ENCODE measurements around the gene HIVEP3. TPM values are rescaled to one million over a fixed set of nuclear protein-coding genes. Genes with fewer than 3 reads are reported as not detected.
A peak's percentile ranks its signal among the peaks of the same experiment; 100 is the strongest.

The HIVEP3 gene
- total RNA-seq, 4 donors from 2014 or later = 5.3 to 17.3 (median 9.1) TPM

DNA sequence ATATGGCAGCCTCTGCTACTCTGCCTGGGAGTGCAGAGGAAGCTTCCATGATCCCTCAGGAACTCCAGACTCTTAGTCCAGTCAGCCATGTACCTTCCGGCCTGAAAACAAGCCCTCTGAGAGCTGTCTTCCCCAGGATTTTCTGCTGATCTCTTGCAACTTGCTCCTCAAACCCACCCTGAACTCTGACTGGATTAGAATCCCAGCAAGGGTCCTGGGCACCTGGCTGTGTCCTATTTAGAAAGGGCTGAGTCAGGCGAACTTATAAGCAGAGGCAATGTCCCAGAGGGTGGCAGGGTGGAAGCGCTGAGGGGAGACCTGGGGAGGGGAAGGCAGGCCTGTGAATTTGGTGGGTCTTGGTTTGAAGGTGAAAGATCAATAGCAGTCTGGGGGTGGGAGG, 249.8 kb downstream of the HIVEP3 start:
- intact Hi-C loops (cut with DNase I; ENCODE audit: low total_unique reads) = no loop called here
- no peak overlapping the region for H3K4me3 ChIP-seq (ENCODE audit: low read depth, poor library complexity, severe bottlenecking)
- no peak for TF ChIP-seq POLR2A (IDR thresholded peaks at IDR 0.05)
- TF ChIP-seq, protein P1, sequence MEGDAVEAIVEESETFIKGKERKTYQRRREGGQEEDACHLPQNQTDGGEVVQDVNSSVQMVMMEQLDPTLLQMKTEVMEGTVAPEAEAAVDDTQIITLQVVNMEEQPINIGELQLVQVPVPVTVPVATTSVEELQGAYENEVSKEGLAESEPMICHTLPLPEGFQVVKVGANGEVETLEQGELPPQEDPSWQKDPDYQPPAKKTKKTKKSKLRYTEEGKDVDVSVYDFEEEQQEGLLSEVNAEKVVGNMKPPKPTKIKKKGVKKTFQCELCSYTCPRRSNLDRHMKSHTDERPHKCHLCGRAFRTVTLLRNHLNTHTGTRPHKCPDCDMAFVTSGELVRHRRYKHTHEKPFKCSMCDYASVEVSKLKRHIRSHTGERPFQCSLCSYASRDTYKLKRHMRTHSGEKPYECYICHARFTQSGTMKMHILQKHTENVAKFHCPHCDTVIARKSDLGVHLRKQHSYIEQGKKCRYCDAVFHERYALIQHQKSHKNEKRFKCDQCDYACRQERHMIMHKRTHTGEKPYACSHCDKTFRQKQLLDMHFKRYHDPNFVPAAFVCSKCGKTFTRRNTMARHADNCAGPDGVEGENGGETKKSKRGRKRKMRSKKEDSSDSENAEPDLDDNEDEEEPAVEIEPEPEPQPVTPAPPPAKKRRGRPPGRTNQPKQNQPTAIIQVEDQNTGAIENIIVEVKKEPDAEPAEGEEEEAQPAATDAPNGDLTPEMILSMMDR (IDR thresholded peaks at IDR 0.05) = no peak
- WGBS, 2 donors = 95 to 96% methylated on average over 3 of the region's 3 CpGs
- no peak for DNase-seq (ENCODE audit: low spot score in 2 of 2)

DNA sequence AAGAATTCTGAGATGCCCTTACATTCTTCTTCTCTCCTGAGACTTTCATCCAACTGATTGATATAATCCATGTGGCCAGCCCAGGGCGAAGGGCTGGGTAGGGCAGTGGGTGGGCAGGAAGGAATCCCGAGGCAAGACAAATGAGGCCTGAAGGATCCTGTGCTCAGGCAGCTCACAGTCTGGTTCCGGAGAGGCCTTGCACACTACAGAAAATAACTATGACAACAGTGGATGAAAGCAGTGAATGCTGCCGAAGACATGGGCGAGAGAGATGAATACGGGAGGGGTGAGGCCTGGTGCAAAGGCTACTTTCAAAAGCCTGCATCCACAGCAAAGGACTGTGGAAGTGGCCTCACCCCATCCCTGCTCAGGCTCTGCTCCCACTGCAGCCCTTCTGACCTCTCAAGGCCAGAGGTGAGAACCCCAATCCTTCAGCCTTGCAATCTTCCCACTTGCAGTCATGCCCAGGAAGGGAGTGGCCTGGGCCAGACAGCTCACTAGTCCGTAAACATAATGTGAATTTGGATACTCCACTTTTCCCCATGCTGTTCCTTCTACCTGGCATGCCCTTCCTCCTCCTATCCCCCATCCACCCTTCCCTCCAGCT, 250.6 kb downstream of the HIVEP3 start:
- intact Hi-C loops (cut with DNase I; ENCODE audit: low total_unique reads) = no loop called here
- WGBS, 2 donors = 65 to 81% methylated on average over 7 of the region's 7 CpGs
- TF ChIP-seq, protein P1 (IDR thresholded peaks at IDR 0.05) = no peak
- no peak for TF ChIP-seq POLR2A (IDR thresholded peaks at IDR 0.05)

DNA sequence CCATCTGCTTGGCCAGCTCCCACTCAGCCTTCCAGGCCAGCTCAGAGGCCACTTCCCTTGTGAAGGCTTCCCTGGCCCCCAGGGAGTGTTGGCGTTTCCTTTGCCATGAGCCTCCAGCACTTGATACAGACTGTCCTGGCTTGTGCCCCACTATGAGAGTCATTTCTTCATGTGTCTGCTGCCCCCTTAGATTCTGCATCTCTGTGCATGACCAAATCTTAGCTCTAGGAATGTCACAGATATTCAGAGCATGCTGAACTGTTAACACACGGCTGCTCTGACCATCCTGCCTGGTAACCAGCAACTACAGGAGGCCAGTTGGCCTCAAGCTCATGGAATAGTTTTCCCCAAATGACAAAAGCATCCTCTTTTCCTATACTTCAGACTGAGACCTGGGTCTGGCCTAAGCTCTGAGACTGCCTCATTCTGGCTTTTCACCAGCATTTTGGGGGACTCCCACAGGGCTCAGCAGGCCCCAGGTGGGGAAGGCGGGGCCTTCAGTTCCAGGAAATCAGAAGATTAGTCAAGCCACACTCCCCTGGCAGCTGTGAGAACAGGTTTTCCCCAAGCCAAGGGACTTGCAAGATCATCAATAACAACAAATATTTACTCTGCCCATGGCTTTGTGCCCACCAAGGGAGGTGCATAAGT, 251.6 kb downstream of the HIVEP3 start:
- no peak overlapping the region for H3K4me3 ChIP-seq (ENCODE audit: low read depth, poor library complexity, severe bottlenecking)
- intact Hi-C loops (cut with DNase I; ENCODE audit: low total_unique reads) = no loop called here
- no peak for DNase-seq (ENCODE audit: low spot score in 2 of 2)
- no peak for TF ChIP-seq POLR2A (IDR thresholded peaks at IDR 0.05)
- TF ChIP-seq, protein P1 (IDR thresholded peaks at IDR 0.05) = no peak
- WGBS, 2 donors = 47 to 49% methylated on average over 3 of the region's 3 CpGs

More for the DNA sequence above, 250.6 kb downstream of the HIVEP3 start:
- H3K4me3 ChIP-seq (ENCODE audit: low read depth, poor library complexity, severe bottlenecking) = no peak overlapping the region
- no peak for DNase-seq (ENCODE audit: low spot score in 2 of 2)

DNA sequence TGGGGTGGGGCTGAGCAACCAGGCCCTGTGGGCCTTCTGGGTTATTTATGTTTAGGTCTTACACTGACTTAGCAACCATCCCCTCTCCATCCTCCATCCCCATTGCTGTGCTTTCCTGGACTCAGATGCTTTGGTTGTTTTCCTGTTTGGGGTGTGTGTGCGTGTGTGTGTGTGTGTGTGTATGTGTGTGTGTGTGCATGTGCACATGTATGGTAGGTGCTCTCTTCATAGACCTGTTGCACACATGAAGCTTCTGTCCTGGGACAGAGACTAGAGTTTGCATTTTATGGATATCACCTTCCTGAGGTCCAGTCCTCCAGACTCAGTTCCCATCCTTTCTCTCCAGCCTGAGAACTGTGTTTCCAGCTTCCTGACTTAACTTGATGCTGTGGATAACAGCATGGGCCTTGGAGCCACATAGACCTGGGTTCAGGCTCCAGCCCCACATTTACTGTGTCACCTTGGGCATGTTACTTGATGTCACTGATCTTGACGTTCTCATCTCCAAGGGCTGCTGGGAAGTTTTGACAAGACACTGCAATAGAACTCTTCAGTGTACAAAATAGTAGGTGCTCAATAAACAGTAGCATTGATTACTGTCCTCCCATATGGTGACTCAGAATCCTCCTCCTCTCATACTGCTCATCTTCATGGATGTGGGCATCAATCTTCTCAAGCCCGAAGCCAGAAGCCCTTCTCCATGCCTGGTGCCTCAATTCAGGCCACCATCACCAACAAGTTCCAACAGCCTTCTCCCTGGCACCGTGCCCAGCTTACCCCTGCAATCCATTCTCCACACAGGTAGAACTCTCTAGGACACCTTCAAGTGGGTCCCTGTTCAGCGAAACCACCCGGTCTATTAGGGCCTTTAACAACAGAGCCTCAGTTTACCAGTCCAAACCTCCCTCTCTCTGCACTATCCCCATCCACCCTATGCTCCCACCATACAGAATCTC, 252.5 kb downstream of the HIVEP3 start:
- TF ChIP-seq, protein P1 (IDR thresholded peaks at IDR 0.05) = no peak
- no peak for TF ChIP-seq POLR2A (IDR thresholded peaks at IDR 0.05)
- intact Hi-C loops (cut with DNase I; ENCODE audit: low total_unique reads) = no loop called here
- WGBS, 2 donors = 70 to 81% methylated on average over 6 of the region's 6 CpGs
- H3K4me3 ChIP-seq (ENCODE audit: low read depth, poor library complexity, severe bottlenecking) = no peak overlapping the region
- no peak for DNase-seq (ENCODE audit: low spot score in 2 of 2)

DNA sequence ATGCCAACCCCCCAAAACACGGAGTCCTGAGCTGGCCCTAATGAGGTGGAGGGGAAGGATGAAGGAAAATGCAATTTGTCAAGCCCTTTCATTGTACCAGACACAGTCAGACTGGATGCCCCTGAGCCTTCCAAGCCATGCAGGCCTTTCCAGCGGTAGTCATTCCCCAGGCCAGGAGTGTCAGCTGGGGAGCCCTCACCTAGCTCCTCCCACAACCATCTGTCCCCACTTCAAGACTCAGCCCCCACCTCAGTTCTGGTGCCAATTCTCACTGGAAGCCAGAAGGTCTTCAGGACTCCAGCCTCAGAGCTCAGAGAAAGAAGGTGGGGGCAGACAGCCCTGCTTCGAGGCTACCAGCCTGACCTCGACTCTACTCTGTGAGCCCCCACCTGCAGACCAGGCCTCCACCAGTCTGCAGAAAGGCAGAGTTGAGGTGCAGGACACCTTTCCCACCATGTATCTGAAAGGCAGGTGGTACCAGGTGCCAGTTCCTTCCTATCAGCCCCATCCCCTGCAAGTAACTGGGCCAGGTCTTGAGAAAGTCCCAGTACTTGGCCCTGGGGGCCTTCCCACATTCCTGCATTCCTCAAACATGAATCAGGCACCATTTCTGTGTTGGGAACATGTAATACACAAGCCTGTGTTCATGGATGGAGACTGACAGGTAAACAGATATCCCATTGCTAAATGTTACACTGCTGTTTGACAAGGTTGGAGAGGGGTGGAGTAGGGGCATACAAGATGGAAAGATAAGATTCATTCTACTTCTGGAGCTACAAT, 253.7 kb downstream of the HIVEP3 start:
- intact Hi-C loops (cut with DNase I; ENCODE audit: low total_unique reads) = no loop called here
- WGBS, 2 donors = 36 to 65% methylated on average over 3 to 4 of the region's 4 CpGs
- TF ChIP-seq POLR2A (IDR thresholded peaks at IDR 0.05) = no peak
- TF ChIP-seq, protein P1 (IDR thresholded peaks at IDR 0.05) = no peak
- peak in 1 of 2 donors; percentile 70 for DNase-seq (ENCODE audit: low spot score in 2 of 2)
- H3K4me3 ChIP-seq (ENCODE audit: low read depth, poor library complexity, severe bottlenecking) = no peak overlapping the region

Measured in lower leg skin (tissue), 4 donors.